Endothelial cell (in vitro differentiated cells): ENCODE results near the gene ZNF511. TPM values are rescaled to one million over a fixed set of nuclear protein-coding genes. Genes with fewer than 3 reads are reported as not detected.

Experiments used
- DNase-seq: peaks from one replicate; pipeline ENCODE4 v3.0.0; 2021; ENCODE audit warnings: low spot score
- H3K27ac Mint-ChIP-seq: one replicate; pipeline ENCODE4 v1.8.0; 2021; ENCODE audit warnings: mixed read lengths, inconsistent platforms; ENCODE audit not compliant: unreplicated experiment
- H3K27me3 Mint-ChIP-seq: one replicate; pipeline ENCODE4 v1.8.0; 2021; ENCODE audit warnings: mild to moderate bottlenecking, moderate library complexity, mixed read lengths, inconsistent platforms; ENCODE audit not compliant: unreplicated experiment
- H3K36me3 Mint-ChIP-seq: one replicate; pipeline ENCODE4 v1.8.0; 2021; ENCODE audit warnings: mild to moderate bottlenecking, low read depth, mixed read lengths, inconsistent platforms; ENCODE audit not compliant: unreplicated experiment
- H3K4me1 Mint-ChIP-seq: one replicate; pipeline ENCODE4 v1.8.0; 2021; ENCODE audit warnings: mild to moderate bottlenecking, mixed read lengths, inconsistent platforms; ENCODE audit not compliant: unreplicated experiment
- H3K4me3 Mint-ChIP-seq: one replicate; pipeline ENCODE4 v1.8.0; 2021; ENCODE audit warnings: mild to moderate bottlenecking, mixed read lengths, inconsistent platforms; ENCODE audit not compliant: unreplicated experiment
- H3K9me3 Mint-ChIP-seq: one replicate; pipeline ENCODE4 v1.8.0; 2021; ENCODE audit warnings: mixed read lengths, inconsistent platforms; ENCODE audit not compliant: unreplicated experiment
- CTCF ChIP-seq: fragments of 200-600 bp; sonication (generic); IDR thresholded peaks from one replicate; pipeline ENCODE4 v1.5.0; 2021; ENCODE audit warnings: antibody characterized with exemption; ENCODE audit not compliant: unreplicated experiment
- total RNA-seq: library from RNA; stranded (reverse); fragmentation: NEBNext Ultra II Directional; extraction: Animal tissue kit (Norgen Biotek cat#: 25700); gene quantifications from one replicate; pipeline ENCODE4 v1.2.1, GENCODE V29; 2021; ENCODE audit not compliant: unreplicated experiment

Gene ZNF511
- total RNA-seq, 1 donor from 2014 or later = 18.6 TPM

- no peak overlapping the region for H3K27ac Mint-ChIP-seq
- peaks cover 19% of the 10 kb centered on the region for H3K36me3 Mint-ChIP-seq
- H3K27me3 Mint-ChIP-seq = no peaks in the 10 kb centered on the region
- TF ChIP-seq CTCF = no peak
- no peak for DNase-seq
- no peak overlapping the region for H3K4me3 Mint-ChIP-seq
- H3K9me3 Mint-ChIP-seq = no peaks in the 10 kb centered on the region
- H3K4me1 Mint-ChIP-seq = peaks cover 4% of the 10 kb centered on the region
These were observed 6.5 kb upstream of the ZNF511 start for GRCh38 chr10:133302230-133302629.

- Mint-ChIP-seq H3K36me3 (peaks cover 18% of the 10 kb centered on the region), H3K4me1 (peaks cover 12% of the 10 kb centered on the region), H3K27me3 (peaks cover 8% of the 10 kb centered on the region), H3K27ac (no peak overlapping the region), H3K9me3 (no peaks in the 10 kb centered on the region), H3K4me3 (no peak overlapping the region)
- TF ChIP-seq CTCF = no peak
- DNase-seq = no peak
These were observed 5.5 kb upstream of the ZNF511 start for GRCh38 chr10:133303206-133303605.

GRCh38 chr10:133306097-133306476 lies 2.6 kb upstream of the ZNF511 start:
- no peaks in the 10 kb centered on the region for H3K9me3 Mint-ChIP-seq
- DNase-seq = no peak
- H3K27ac Mint-ChIP-seq = no peak overlapping the region
- peaks cover 12% of the 10 kb centered on the region for H3K27me3 Mint-ChIP-seq
- peaks cover 13% of the 10 kb centered on the region for H3K36me3 Mint-ChIP-seq
- H3K4me1 Mint-ChIP-seq = peaks cover 13% of the 10 kb centered on the region
- TF ChIP-seq CTCF = no peak
- no peak overlapping the region for H3K4me3 Mint-ChIP-seq

- peaks cover 13% of the 10 kb centered on the region for H3K4me1 Mint-ChIP-seq
These were observed 1.8 kb upstream of the ZNF511 start for GRCh38 chr10:133306941-133307379.

More at GRCh38 chr10:133306941-133307379, 1.8 kb upstream of the ZNF511 start:
- H3K9me3 Mint-ChIP-seq = no peaks in the 10 kb centered on the region
- no peak for DNase-seq
- no peak overlapping the region for H3K27ac Mint-ChIP-seq
- peaks cover 13% of the 10 kb centered on the region for H3K36me3 Mint-ChIP-seq
- peak overlapping the region; percentile 87 for H3K4me3 Mint-ChIP-seq
- peaks cover 12% of the 10 kb centered on the region for H3K27me3 Mint-ChIP-seq
- no peak for TF ChIP-seq CTCF
